Measurements from ENCODE around the gene ZSWIM9. TPM values are rescaled to one million over a fixed set of nuclear protein-coding genes. Genes with fewer than 3 reads are reported as not detected.

ZSWIM9 gene
- total RNA-seq = 1 to 10 TPM; 2.9 to 3.9 (median 2.9) TPM

DNA sequence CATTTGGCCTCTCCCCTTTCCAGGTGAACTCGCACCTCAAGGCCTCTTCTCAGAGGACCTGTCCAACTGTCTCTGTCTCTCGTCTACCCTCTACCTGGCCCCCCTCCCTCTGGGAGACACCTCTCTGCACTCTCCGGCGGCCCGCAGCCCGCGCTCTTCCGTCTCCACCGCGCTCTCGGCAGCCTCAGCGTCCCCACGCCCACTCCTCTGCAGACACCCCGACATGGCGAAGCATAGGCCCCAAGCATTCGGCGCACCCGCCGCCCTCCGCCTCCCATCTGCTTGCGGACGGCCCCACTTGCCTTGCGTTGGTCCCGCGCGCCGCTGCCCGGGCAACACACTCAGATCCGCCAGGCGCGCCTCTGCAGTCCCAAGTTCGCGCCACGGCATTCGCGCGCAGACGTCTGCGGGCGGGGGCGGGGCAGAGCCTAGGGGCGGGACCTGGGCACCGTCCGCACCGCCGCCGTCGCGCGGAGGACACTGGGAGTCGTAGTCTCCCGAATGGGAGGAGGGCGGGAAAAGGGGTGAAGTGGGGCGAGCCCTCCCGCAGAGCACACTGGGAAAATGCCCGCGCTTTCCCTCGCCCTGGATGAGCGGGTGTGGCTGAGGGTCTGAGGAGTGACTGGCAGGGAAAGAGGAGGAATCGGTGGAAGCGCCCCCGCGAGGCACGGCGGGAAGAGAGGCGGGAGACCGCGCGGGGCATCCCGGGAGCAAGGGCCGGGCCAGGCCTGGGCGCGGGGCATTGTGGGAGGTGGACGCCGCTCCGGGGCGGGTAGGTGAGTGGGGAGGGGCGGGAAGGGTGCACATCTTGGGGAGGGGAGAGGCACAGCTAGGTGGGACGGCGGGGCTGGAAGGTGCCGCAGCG, at the start of gene ZSWIM9, which contains the start of gene LIG1:
TSS of gene ZSWIM9 (plus strand) at position 742 of the 865 bp plus-strand sequence. CDS start 1,123 bp downstream, outside the sequence.
TSS of gene LIG1 (minus strand) at position 406 of the 865 bp plus-strand sequence. CDS start 4,778 bp downstream, outside the sequence.
- Histone ChIP-seq H3K4me3 (peak within 1 kb of the TSS; percentile 59 to 89 (median 81)), H3K36me3 (no peaks in the 10 kb centered on the region), H3K27me3 (no peaks in the 10 kb centered on the region), H3K27ac (peak within 1 kb of the TSS; percentile 93 to 94), H3K9me3 (no peaks in the 10 kb centered on the region), H3K4me1 (peaks cover 0 to 6% of the 10 kb centered on the region in 2 donors)
- intact Hi-C loops (cut with DNase I; ENCODE audit: low total_unique reads) = no loop called here
- TF ChIP-seq POLR2AphosphoS5 (IDR thresholded peaks at IDR 0.05) = peak; percentile 62 to 79 (median 68)
- TF ChIP-seq, protein P1, sequence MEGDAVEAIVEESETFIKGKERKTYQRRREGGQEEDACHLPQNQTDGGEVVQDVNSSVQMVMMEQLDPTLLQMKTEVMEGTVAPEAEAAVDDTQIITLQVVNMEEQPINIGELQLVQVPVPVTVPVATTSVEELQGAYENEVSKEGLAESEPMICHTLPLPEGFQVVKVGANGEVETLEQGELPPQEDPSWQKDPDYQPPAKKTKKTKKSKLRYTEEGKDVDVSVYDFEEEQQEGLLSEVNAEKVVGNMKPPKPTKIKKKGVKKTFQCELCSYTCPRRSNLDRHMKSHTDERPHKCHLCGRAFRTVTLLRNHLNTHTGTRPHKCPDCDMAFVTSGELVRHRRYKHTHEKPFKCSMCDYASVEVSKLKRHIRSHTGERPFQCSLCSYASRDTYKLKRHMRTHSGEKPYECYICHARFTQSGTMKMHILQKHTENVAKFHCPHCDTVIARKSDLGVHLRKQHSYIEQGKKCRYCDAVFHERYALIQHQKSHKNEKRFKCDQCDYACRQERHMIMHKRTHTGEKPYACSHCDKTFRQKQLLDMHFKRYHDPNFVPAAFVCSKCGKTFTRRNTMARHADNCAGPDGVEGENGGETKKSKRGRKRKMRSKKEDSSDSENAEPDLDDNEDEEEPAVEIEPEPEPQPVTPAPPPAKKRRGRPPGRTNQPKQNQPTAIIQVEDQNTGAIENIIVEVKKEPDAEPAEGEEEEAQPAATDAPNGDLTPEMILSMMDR (IDR thresholded peaks at IDR 0.05) = no peak
- DNase-seq (ENCODE audit: low spot score in 2 of 2) = peak; percentile 88 to 89

DNA sequence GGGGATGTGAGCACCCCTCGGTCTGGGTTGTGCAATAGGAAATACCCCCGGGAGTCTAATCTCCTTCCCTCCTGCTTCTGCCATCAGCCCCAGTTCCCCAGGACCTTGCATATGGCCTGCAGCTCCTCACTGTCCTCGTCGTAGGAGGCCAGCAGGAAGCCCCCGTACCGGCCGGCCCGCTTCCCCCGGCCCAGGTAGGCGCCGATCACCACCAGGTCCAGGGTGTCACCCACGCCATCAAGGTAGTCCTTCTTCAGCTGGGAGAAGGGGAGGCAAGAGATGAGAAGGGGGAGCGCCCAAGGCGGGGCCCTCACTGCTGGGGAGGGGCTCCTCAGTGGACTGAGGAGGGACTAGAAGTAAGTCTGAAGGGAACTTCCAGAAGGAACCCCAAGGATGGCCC, 49.4 kb upstream of the ZSWIM9 start:
- TF ChIP-seq, protein P1 (IDR thresholded peaks at IDR 0.05) = no peak
- TF ChIP-seq POLR2A (IDR thresholded peaks at IDR 0.05) = no peak
- TF ChIP-seq POLR2AphosphoS5 (IDR thresholded peaks at IDR 0.05) = no peak
- Histone ChIP-seq H3K9me3 (no peaks in the 10 kb centered on the region), H3K27me3 (no peaks in the 10 kb centered on the region), H3K36me3 (no peaks in the 10 kb centered on the region), H3K27ac (no peak overlapping the region), H3K4me1 (no peaks in the 10 kb centered on the region), H3K4me3 (no peak overlapping the region)
- intact Hi-C loops (cut with DNase I; ENCODE audit: low total_unique reads) = no loop called here
- DNase-seq (ENCODE audit: low spot score in 2 of 2) = no peak

DNA sequence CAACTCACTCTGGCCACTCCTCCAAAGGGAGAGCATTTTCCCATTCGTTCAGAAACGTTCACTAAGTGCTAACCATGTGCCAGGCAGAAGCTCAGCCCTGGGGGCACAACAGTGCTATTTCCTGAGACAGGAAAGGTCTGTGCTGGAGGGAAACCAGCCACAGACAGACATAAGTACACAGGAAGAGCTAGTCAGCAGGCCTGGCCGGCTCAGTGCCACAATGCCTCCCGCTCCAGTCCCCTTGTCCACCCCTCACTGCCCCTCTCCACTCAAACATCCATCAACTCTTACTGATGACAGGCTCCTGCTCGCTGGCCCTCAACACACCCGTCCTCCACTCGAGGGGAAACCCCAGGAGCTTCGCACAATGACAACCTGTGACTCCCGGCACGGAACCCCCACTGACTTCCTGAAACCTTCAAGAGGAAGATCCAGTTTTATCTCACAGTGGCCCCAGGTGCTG, 48.5 kb upstream of the ZSWIM9 start:
- H3K4me3 ChIP-seq = peak overlapping the region in 1 of 3 donors; percentile 23
- DNase-seq (ENCODE audit: low spot score in 2 of 2) = peak; percentile 64 to 78
- H3K9me3 ChIP-seq = no peaks in the 10 kb centered on the region
- no peaks in the 10 kb centered on the region for H3K27me3 ChIP-seq
- H3K36me3 ChIP-seq = no peaks in the 10 kb centered on the region
- no peaks in the 10 kb centered on the region for H3K4me1 ChIP-seq
- intact Hi-C loops (cut with DNase I; ENCODE audit: low total_unique reads) = no loop called here
- TF ChIP-seq POLR2A (IDR thresholded peaks at IDR 0.05) (no peak), POLR2AphosphoS5 (IDR thresholded peaks at IDR 0.05) (peak in 2 of 3 donors; percentile 31 to 32)
- TF ChIP-seq, protein P1 (IDR thresholded peaks at IDR 0.05) = no peak
- peak overlapping the region; percentile 54 to 75 for H3K27ac ChIP-seq

DNA sequence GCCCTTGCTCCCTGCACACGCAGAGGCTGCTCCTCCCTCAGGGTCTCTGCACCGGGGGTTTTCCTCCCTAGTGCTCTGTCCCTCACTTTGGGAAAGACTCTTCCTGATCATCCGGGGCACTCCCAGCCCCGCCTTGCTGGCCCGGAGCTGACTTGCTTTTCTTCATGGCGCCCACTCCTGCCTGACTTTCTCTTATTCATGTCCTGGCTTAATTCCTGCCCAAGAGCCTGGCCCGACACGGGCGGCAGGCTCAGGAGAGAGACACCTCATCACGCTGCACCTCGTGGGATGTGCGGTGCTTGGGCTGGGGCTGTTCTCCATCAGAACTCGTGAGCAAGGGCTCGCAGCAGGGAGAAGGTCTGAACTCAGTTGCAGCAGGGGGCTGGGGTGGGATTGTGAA, 48.1 kb upstream of the ZSWIM9 start:
- Histone ChIP-seq H3K9me3 (no peaks in the 10 kb centered on the region), H3K4me1 (no peaks in the 10 kb centered on the region), H3K27me3 (no peaks in the 10 kb centered on the region), H3K27ac (peak overlapping the region; percentile 54 to 75), H3K4me3 (peak overlapping the region in 1 of 3 donors; percentile 23), H3K36me3 (no peaks in the 10 kb centered on the region)
- no peak for DNase-seq (ENCODE audit: low spot score in 2 of 2)
- intact Hi-C loops (cut with DNase I; ENCODE audit: low total_unique reads) = no loop called here
- TF ChIP-seq, protein P1 (IDR thresholded peaks at IDR 0.05) = no peak
- no peak for TF ChIP-seq POLR2A (IDR thresholded peaks at IDR 0.05)
- no peak for TF ChIP-seq POLR2AphosphoS5 (IDR thresholded peaks at IDR 0.05)

Measured in breast epithelium (tissue), 4 donors.